ENCODE data around the gene DDX51.
"Not testable (repeated sequence)": the region's sequence is repeated elsewhere in the genome, so short reads cannot be mapped to it uniquely, and the experiment has no call there.

The DDX51 gene

DNA sequence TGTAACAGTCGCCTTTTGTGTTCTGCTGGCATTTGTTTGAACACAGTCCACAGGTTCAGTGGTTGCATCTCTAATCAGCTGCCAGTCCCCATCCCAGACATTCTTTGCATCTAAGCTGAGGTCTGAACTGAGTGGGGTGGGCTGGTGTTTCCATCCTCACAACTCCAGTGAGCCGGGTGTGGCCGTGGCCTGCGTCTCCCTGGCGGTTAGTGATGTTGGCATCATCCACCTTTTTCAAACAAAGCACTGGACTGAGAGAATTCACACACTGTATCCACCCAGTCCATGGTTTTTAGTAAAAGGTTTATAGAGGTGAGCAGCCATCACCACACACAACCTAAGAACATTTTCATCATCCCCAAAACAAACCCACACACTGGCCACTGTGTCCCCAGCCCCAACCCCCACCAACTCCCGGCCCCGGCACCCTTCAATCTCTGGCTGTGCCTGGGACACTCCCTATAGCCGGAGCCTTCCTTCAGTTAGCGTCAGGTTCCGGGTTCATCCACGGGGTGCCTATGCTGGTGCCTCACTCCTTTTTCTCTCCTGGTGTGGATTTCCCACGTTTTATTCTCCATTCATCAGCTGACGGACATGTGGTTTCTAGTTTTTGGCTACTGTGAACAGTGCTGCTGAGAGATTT is 6.5 kb downstream of the DDX51 start:
- DNase-seq: no peak

DNA sequence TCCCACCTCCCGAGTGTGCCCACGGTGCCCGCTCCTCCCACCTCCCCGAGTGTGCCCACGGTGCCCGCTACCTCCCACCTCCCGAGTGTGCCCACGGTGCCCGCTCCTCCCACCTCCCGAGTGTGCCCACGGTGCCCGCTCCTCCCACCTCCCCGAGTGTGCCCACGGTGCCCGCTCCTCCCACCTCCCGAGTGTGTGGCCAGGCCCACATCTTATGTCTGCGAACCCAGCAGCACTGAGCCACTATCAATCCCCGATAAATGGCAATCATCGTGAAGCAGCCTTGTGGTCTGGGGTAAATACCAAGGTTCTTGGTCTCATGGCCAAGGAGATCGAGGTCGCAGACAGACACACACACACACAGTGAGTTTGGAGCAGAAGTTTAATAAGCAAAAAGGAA is 7.9 kb downstream of the DDX51 start:
- DNase-seq: not testable (repeated sequence)

GRCh38 chr12:132134653-132135183 is 9.4 kb downstream of the DDX51 start:
- DNase-seq: not testable (repeated sequence)

GRCh38 chr12:132133952-132134652 is 10.0 kb downstream of the DDX51 start:
- DNase-seq: no peak

GRCh38 chr12:132132609-132133430 is 11.3 kb downstream of the DDX51 start:
- DNase-seq: no peak

- no peak for DNase-seq
These were observed 12.2 kb downstream of the DDX51 start for GRCh38 chr12:132131952-132132351.

DNA sequence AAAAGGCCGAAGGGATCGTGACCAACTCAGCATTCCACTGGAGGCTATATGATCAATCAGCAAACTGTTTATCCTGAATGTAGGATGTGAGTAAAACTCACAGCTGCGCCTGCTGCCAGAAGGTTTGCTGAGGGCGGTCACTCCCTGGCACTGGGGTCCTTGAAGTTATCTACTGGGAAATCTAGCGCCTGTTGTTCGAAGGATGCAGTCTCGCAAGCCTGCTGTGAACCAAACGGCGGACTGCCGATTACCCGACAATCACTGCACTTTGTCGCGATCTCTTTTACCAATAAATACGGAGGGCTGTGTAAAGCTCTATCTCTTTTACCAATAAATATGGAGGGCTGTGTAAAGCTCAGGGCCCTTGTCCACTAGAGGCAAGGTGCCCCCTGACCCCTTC is 12.9 kb downstream of the DDX51 start:
- DNase-seq: no peak

- no peak for DNase-seq
These were observed 13.4 kb downstream of the DDX51 start for GRCh38 chr12:132130690-132131089.

DNA sequence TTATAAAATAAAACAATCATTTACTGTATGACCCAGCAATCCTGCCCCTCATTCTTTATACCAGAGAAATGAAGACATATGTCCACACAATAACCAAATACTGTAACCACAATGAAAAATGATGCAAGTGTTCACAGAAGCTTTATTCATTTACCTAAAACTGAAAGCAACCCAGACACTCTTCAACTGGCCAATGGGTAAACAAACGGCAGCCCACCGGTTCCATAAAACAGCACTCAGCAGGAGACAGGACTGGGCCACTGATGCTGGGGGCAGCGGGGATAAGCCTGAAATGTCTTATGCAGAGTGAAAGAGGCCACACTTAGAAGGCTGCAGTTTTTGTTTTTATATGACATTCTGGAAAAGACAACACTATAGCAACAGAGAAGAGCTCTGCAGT is 15.1 kb downstream of the DDX51 start:
- no peak for DNase-seq

DNA sequence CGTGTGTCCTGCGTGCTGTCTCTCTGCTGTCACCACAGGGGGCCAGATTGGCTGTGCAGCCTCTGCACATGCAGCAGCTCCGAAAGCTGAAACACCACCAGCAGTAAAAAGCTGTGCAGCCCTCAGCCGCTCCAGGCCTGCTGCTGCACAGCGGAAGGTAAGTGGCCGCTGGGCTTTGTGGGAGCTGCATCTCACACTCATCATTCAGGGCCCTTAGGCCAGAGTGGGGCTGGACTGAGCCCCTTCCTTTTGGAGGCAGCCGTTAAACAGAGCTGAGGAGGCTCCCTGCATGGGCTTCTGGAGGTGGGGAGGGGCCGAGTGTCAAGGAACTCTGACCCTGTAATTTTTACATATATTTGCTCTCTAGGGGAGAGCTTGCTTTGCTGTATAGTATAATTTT is 17.1 kb downstream of the DDX51 start:
- no peak for DNase-seq

- DNase-seq: no peak
These were observed 18.4 kb downstream of the DDX51 start for GRCh38 chr12:132125736-132126135.

DNA sequence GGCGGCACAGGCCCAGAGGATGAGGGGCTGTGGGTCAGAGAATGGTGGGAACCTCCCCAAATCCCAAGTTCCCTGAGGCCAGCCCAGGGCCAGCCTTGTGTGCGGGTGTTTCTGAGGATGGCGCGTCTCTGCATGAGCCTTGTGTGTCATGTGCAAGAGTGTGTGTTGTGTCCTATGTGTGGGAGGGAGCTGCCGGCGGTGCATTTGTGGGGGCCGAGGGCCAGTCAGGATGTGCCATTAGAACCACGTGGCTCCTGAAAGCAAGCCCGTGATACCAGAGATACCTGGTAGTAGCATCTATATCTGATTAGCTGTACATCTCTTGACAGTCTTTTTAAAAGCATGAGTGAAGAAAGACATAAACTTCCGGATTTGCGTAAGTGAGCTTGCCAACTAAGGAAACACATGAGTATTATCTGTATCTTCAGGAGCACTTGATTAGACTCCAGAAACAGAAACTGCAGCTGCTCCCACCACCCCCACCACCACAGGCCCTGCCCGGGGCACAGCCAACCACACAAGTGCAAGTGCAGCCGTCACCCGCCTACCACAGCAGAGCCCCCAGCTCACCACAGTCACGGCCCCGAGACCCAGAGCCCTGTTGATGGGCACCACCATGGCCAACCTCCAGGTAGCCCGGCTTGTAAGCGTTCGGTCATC is 19.2 kb downstream of the DDX51 start:
- DNase-seq: no peak

- DNase-seq: no peak
These were observed 20.0 kb downstream of the DDX51 start for GRCh38 chr12:132123970-132124765.

DNA sequence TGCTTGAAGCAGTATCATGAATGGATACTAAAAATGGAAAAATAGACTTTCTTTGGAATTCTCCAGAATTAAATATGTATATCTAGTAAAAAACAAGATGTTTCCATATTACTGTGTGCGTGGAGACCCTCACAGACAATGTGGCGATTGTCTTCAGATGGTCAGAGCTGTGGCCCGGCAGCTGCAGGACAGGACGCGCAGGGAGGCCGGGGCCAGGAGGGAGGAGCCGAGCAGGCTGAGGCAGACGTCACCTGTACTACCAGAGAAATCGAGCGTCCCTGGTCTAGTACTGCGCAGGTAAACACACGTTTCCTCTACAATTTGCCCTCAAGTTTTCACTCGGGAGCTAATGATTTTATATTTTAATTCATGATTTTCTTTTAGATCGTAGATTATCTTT is 22.8 kb downstream of the DDX51 start:
- DNase-seq: no peak

DNA sequence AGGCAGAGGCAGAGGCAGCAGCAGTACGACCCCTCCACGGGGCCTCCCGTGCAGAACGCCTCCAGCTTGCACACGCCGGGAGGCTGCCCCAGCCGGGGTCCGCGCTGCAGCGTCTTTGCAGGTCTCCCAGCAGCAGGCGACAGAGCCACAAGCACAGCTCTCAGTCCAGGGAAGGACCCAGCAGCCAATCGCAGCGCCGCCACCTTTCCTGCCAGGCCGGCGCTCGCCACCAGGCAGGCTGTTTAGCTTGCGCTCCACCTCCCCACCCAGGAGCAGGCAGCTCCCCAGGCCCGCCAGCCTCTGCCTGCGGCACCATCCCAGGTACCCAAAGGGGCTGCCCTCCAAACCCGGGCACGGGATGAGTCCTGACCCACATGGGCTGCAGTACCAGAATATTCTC is 25.2 kb downstream of the DDX51 start:
- DNase-seq: no peak

- DNase-seq: no peak
These were observed 26.6 kb downstream of the DDX51 start for GRCh38 chr12:132117558-132117875.

DNA sequence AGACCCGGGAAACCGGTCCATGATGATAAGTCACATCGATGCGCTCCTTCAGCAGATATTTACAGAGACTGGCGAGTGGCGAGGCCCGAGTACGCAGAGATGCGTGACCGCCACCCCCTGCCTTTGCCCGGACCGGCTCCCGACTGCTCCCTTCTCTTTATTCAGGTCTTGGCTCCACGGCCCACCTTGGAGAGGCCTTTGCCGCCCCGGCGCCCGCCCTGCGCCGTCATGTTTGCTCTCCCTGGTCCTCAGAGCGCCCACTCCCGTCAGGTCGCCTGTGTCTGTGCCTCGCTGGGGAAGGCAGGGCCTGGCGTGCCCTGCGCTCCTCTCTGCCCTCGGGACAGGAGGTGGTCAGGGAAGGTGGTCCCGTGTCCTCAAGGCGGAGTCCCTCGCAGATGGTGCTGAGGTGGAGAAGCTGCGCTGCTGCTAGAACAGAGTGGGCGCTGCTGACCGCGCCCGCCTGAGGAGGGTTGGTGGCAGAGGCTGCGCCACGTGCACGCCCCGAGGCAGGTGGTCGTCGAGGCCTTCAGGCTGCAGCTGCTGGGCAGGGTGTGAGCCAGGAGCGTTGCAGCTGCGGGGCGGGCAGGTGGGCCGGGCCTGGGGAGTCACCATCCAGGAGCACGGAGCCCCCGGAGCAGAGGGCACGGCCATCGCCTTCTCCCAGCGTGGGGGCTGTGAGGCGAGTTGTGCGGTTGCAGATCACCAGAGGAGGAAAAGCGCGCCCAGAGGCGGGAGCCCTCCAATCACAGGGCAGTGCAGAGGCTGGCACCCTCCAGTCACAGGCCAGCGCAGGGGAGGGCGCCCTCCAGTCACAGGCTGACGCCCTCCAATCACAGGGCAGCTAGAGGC is 27.2 kb downstream of the DDX51 start:
- DNase-seq: no peak

GRCh38 chr12:132115500-132115899 is 28.6 kb downstream of the DDX51 start:
- DNase-seq: no peak

DNA sequence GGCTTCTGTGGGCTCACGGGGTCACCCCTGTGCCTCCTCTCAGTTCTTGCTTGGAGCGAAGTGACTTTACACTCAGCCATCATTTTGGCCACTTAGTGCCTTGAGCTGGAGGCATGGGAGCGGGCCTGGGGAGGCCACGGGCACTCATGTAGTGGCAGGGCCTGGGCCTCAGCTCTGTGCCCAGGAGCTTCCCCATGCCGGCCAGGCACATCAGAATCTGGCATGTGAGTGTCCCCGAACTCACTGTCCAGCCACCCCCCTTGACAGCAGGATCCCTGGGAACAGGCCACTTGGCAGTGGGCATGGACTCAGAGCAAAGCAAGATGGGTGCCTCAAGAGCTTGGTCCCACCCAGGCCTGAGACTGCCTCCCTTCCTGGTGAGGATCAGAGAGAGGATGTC is 29.5 kb downstream of the DDX51 start:
- DNase-seq: no peak

- DNase-seq: no peak
These were observed 32.3 kb downstream of the DDX51 start for GRCh38 chr12:132111654-132112304.

- no peak for DNase-seq
These were observed 33.4 kb downstream of the DDX51 start for GRCh38 chr12:132110677-132111076.

Data from CD4-positive, alpha-beta T cell treated with Interleukin-15 for 1 hour (primary cell).